Hepatocyte (in vitro differentiated cells): ENCODE measurements around the gene FN3K. TPM values are rescaled to one million over a fixed set of nuclear protein-coding genes. Genes with fewer than 3 reads are reported as not detected.
A peak's percentile ranks its signal among the peaks of the same experiment; 100 is the strongest.
"Not testable (repeated sequence)": the region's sequence is repeated elsewhere in the genome, so short reads cannot be mapped to it uniquely, and the experiment has no call there.

Experiments used
- DNase-seq: peaks from one replicate; pipeline ENCODE4 v3.0.0-alpha.2; 2016; ENCODE audit warnings: low spot score
- H2AFZ ChIP-seq: fragments of 200-600 bp; sonication (generic); 2 replicates; pipeline ENCODE4 v1.6.0; 2016; ENCODE audit warnings: antibody characterized with exemption, mild to moderate bottlenecking
- H3K27ac ChIP-seq: fragments of 200-600 bp; sonication (generic); 2 replicates; pipeline ENCODE4 v1.5.1; 2016; ENCODE audit warnings: mild to moderate bottlenecking
- H3K27me3 ChIP-seq: fragments of 200-600 bp; sonication (generic); 2 replicates; pipeline ENCODE4 v1.6.1; 2016
- H3K36me3 ChIP-seq: fragments of 200-600 bp; sonication (generic); replicated peaks from 2 replicates; pipeline ENCODE4 v1.5.1; 2016; ENCODE audit warnings: low read depth; ENCODE audit not compliant: insufficient read depth
- H3K4me1 ChIP-seq: fragments of 200-600 bp; sonication (generic); 2 replicates; pipeline ENCODE4 v1.5.1; 2016; ENCODE audit warnings: mild to moderate bottlenecking, moderate library complexity; ENCODE audit not compliant: insufficient read depth
- H3K4me2 ChIP-seq: fragments of 200-600 bp; sonication (generic); 2 replicates; pipeline ENCODE4 v1.6.0; 2016
- H3K4me3 ChIP-seq: fragments of 200-600 bp; sonication (generic); 2 replicates; pipeline ENCODE4 v1.5.1; 2016; ENCODE audit warnings: mild to moderate bottlenecking
- H3K79me2 ChIP-seq: fragments of 200-600 bp; sonication (generic); 2 replicates; pipeline ENCODE4 v1.6.0; 2017; ENCODE audit warnings: mild to moderate bottlenecking
- H3K9me2 ChIP-seq: fragments of 200-600 bp; sonication (generic); replicated peaks from 2 replicates; pipeline ENCODE4 v1.6.0; 2017; ENCODE audit warnings: mild to moderate bottlenecking; ENCODE audit not compliant: insufficient read depth
- H3K9me3 ChIP-seq: fragments of 200-600 bp; sonication (generic); 2 replicates; pipeline ENCODE4 v1.5.1; 2016; ENCODE audit warnings: low read depth, mild to moderate bottlenecking
- H4K20me1 ChIP-seq: fragments of 200-600 bp; sonication (generic); 2 replicates; pipeline ENCODE4 v1.6.0; 2016; ENCODE audit warnings: mild to moderate bottlenecking; ENCODE audit not compliant: insufficient read depth, poor library complexity, severe bottlenecking
- CTCF ChIP-seq: fragments of 200-600 bp; sonication (generic); IDR thresholded peaks from 2 replicates; pipeline ENCODE4 v1.5.1; 2016; ENCODE audit warnings: antibody characterized with exemption, mild to moderate bottlenecking; ENCODE audit not compliant: poor library complexity
- EZH2 ChIP-seq: fragments of 200-600 bp; sonication (generic); IDR thresholded peaks from 2 replicates; pipeline ENCODE4 v1.6.1; 2016; ENCODE audit warnings: antibody characterized with exemption, mild to moderate bottlenecking, borderline replicate concordance
- EZH2phosphoT487 ChIP-seq: fragments of 200-600 bp; sonication (generic); IDR thresholded peaks from one replicate; pipeline ENCODE4 v1.6.1; 2018; ENCODE audit warnings: antibody characterized with exemption, mild to moderate bottlenecking, low read depth, moderate library complexity; ENCODE audit not compliant: unreplicated experiment, severe bottlenecking
- WGBS: methylation state at CpG from one replicate; pipeline ENCODE4 v1.1.6; 2016; ENCODE audit warnings: low lambda C conversion rate; ENCODE audit errors: missing lambda C conversion rate; 5-methylcytosine and 5-hydroxymethylcytosine counted together
- polyA plus RNA-seq: library from polyadenylated mRNA; unstranded; fragments of >200 nt; fragmentation: Nextera tagmentation; extraction: Ambion mirVana; gene quantifications from 2 replicates; pipeline ENCODE4 v1.2.1, GENCODE V29; 2016
- total RNA-seq: library from RNA; depleted of rRNA; stranded (reverse); fragments of >200 nt; gene quantifications from 2 replicates; pipeline ENCODE4 v1.2.3, GENCODE V29; 2014

FN3K gene
- total and polyA plus RNA-seq, 2 experiments from 2014 or later = 13.7 to 17.3 TPM

DNA sequence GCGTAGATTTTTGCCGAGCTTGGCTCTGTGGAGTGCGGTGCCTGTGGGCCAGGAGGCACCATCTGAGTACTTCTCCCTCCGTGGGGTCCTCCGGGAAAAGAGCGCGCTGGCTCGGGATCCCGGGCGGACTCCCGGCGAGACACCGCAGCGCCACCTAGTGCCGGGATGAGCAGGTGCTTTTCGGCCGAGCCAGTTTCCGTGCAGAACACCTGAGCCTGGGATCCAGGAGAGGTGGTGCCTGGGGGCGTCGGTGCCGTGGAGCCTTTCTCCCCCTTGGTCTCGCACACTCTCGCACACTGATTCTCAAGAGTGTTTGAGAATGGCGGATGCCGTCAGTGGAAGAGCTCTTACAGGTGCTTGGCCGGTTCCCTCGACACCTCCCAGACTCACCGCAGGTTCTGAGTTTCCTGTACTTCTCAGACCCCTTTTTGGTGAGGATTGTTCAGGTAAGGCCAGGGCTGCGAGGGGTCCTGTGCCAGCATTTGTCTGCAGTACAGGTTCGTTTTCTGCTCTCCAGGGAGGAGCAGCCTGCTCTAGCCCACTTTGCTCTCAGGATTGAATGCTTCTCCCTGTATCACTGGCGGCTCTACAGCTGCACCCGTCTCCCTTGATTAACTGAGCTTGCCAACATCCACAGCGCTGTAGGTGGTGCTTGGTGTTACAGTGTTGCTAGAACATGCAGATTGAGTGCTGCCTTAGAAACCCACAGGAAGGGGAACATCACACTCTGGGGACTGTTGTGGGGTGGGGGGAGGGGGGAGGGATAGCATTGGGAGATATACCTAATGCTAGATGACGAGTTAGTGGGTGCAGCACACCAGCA lies 39.8 kb downstream of the FN3K start:
- H3K79me2 ChIP-seq = no peaks in the 10 kb centered on the region

GRCh38 chr17:82776454-82776853 lies 41.0 kb downstream of the FN3K start:
- H3K9me3 ChIP-seq = no peaks in the 10 kb centered on the region
- no peak overlapping the region for H3K4me3 ChIP-seq
- H3K27me3 ChIP-seq = no peaks in the 10 kb centered on the region
- no peak overlapping the region for H2AFZ ChIP-seq
- no peaks in the 10 kb centered on the region for H3K36me3 ChIP-seq
- H4K20me1 ChIP-seq = no peaks in the 10 kb centered on the region
- no peak for TF ChIP-seq CTCF
- no peak for TF ChIP-seq EZH2
- TF ChIP-seq EZH2phosphoT487 = no peak
- H3K9me2 ChIP-seq = no peaks in the 10 kb centered on the region
- no peak overlapping the region for H3K27ac ChIP-seq
- DNase-seq = no peak
- H3K4me1 ChIP-seq = peaks cover 2% of the 10 kb centered on the region
- H3K79me2 ChIP-seq = no peaks in the 10 kb centered on the region
- no peak overlapping the region for H3K4me2 ChIP-seq
- 96% methylated on average over 13 of the region's 13 CpGs for WGBS

More for the DNA sequence above, 39.8 kb downstream of the FN3K start:
- TF ChIP-seq EZH2 = no peak
- TF ChIP-seq CTCF = peak; percentile 81
- Histone ChIP-seq H2AFZ (no peak overlapping the region), H3K4me1 (peaks cover 2% of the 10 kb centered on the region), H3K27me3 (no peaks in the 10 kb centered on the region), H3K27ac (no peak overlapping the region), H3K4me2 (peak overlapping the region; percentile 59), H3K9me2 (no peaks in the 10 kb centered on the region), H3K36me3 (no peaks in the 10 kb centered on the region), H3K9me3 (no peaks in the 10 kb centered on the region), H4K20me1 (no peaks in the 10 kb centered on the region), H3K4me3 (no peak overlapping the region)
- DNase-seq = peak; percentile 74
- 57% methylated on average over 34 of the region's 34 CpGs for WGBS

GRCh38 chr17:82777778-82778375 lies 42.5 kb downstream of the FN3K start:
- H2AFZ ChIP-seq, H3K9me2 ChIP-seq, DNase-seq, H3K4me2 ChIP-seq, H3K4me3 ChIP-seq, H3K79me2 ChIP-seq, H3K27ac ChIP-seq, H4K20me1 ChIP-seq, H3K4me1 ChIP-seq, H3K27me3 ChIP-seq, H3K36me3 ChIP-seq, H3K9me3 ChIP-seq: not testable (repeated sequence)
- peak; percentile 28 for TF ChIP-seq CTCF
- WGBS = 81% methylated on average over 17 of the region's 21 CpGs
